CD1c-positive myeloid dendritic cell (primary cell): Measurements from ENCODE around the gene LGALS1.
"Not testable (repeated sequence)": the region's sequence is repeated elsewhere in the genome, so short reads cannot be mapped to it uniquely, and the experiment has no call there.

Experiments
- DNase-seq: peaks from one replicate; pipeline ENCODE4 v3.0.0-alpha.2; 2016; ENCODE audit errors: extremely low spot score

The LGALS1 gene

GRCh38 chr22:37686002-37686982 lies 10.9 kb downstream of the LGALS1 start, which contains the start of gene NOL12:
NOL12 (plus strand) TSS chr22:37686343; CDS start chr22:37686393, 50 bp downstream.
- DNase-seq = peak; percentile 91

- DNase-seq = no peak
Observed at GRCh38 chr22:37690407-37690806, 15.0 kb downstream of the LGALS1 start.

DNA sequence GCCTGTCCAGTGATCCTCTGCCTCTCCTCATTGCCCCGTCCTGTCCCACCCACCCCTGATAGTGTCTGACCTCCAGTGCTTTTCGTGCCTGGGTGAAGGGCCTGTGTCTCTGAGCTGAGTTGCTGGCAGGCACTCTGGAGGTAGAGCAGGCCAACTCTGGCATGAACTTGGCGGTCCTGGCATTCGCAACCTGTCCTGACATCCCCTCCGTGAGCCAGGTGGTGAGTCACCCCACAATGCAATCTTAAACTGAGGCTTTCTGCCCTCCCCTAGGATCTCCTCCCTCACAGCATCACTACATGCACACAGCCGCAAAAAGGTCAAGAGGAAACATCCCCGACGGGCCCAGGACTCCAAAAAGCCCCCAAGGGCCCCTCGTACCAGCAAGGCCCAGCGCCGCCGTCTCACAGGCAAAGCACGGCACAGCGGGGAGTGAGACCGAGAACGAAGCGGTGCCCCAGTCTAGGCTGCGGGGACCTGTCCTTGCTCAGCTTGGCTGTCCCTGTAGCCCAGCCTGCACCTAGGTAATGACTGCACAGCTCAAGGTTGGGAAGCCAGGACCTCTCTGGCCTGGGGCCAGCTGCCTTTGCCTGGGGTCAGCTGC lies 15.6 kb downstream of the LGALS1 start:
- DNase-seq = no peak

DNA sequence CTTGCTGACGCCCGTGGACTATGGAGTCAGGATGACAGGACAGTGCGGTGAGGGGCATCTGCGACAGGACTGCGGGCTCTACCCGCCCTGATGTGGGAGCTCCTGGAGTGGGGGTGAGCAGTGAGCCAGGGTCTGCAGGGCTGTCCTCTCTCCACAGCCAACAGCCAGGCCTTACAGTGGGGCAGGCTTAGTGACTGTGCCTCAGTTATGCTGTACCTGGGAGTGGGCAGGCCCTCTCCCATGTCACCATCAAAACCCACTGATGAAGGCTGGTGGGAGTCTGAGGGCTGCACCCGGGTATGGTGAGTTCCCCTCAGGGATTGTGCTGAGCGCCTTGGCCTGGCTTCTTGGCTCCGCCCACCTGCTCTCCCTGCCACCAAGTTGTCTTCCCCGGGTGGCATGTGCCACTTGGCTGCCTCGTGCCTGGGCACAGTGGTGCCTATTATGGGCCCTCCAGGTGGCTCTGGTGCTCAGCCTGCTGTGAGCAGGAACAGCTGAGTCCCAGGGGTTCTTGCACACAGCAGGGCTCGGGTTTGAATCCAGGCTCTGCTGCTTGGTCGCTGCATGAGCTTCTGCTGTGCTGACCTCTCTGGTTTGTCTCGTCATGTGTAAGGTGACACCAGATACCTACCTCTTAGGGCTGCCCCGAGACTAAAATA lies 17.3 kb downstream of the LGALS1 start:
- no peak for DNase-seq

- not testable (repeated sequence) for DNase-seq
Observed at GRCh38 chr22:37694131-37694530, 18.7 kb downstream of the LGALS1 start.

DNA sequence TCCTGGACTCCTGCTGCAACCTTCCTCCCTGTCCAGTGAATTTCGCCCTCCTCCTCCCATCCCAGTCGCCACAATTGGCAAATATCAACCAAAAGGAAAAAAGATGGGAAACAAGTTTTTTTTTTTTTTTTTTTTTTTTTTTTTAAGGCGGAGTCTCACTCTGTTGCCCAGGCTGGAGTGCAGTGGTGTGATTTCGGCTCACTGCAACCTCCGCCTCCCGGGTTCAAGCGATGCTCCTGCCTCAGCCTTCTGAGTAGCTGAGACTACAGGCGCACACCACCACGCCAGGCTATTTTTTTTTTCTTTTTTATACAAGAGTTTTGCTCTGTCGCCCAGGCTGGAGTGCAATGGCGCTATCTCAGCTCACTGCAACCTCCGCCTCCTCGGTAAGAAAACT lies 20.8 kb downstream of the LGALS1 start:
- not testable (repeated sequence) for DNase-seq

GRCh38 chr22:37696657-37697537 lies 21.5 kb downstream of the LGALS1 start, which contains the start of gene TRIOBP:
TRIOBP (plus strand) TSS chr22:37697048; CDS start chr22:37701366, 4,318 bp downstream.
- DNase-seq = peak; percentile 94

DNA sequence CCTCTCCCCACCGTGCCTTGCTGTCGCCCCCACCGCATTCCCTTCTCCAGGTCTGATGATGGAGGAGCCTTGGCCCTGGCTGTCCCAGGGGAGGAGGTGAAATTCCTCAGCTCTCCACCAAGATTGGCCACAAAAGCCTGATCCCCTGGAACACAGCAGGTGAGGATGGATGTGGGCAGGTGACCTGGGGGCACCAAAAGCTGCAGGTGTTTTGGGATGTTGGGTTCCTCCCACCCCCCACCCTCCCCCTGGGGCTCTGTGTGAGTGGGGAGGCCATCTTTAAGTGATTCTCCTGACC lies 22.1 kb downstream of the LGALS1 start:
- no peak for DNase-seq

DNA sequence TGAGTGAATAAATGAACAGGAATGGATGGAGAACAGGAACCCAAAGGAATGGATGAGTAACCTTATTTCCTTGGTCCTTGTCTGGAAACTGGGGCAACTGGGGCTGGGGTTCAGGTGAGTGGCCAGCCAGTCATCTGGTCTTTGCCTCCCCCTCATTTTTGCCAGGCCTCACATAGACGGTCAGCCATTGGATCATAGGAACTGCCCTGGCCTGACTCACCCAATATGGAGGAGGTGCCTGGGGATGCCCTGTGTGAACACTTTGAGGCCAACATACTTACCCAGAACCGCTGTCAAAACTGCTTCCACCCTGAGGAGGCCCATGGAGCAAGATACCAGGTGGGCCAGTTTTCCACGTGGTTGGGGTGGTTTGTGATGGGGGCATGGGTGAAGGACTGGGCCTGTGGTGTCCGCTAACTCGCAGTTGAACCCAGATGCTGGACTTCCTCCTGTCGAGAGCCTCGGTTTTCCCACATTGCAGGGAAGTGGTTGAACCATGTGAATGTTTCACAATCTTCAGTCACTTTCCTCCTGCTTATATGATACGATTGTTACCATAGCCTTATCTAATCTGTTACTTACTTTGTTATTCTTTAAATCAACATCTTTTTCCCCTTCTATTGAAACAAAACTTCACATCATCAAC lies 25.8 kb downstream of the LGALS1 start:
- peak; percentile 62 for DNase-seq

DNA sequence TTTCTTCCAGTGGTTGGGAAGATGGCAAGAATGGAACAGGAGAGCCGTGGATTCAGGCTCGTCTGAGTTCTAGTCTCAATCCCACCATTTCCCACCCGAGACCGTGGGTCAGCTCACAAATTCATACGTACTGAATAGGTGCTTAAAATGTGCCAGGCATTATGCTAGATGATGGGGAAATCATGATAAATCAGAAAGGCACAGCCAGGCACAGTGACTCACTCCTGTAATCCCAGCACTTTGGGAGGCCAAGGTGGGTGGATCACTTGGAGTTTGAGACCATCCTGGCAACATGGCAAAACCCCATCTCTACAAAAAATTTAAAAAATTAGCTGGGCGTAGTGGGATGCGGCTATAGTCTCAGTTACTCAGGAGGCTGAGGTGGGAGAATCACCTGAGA lies 28.5 kb downstream of the LGALS1 start:
- DNase-seq = no peak

DNA sequence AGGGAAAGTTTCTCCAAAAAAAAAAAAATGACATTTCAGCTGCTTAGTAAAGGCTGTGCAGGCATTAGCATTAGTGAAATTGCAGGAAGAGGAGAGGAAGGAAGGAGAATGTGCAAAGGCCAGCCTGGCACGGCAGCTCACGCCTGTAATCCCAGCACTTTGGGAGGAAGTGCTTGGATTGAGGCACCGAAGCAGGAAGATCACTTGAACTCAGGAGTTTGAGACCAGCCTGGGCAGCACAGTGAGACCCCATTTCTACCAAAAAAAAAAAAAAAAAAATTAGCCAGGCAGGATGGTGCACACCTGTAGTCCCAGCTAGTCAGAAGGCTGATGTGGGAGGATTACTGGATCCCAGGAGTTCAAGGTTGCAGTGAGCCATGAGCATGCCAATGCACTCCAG lies 29.2 kb downstream of the LGALS1 start:
- DNase-seq = no peak

DNA sequence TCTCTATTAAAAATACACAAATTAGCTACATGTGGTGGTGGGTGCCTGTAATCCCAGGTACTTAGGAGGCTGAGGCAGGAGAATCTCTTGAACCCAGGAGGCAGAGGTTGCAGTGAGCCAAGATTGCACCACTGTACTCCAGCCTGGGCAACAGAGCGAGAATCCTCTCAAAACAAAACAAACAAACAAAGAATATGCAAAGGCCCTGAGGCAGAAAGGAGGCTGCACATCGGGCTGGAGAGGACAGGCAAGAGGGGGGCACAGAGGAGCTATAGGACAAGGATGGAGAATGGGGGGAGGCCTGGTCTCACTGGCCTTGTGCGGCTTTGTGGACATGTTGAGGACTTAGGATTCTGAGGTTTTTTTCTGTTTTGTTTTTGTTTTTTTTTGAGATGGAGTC lies 29.8 kb downstream of the LGALS1 start:
- DNase-seq = no peak

DNA sequence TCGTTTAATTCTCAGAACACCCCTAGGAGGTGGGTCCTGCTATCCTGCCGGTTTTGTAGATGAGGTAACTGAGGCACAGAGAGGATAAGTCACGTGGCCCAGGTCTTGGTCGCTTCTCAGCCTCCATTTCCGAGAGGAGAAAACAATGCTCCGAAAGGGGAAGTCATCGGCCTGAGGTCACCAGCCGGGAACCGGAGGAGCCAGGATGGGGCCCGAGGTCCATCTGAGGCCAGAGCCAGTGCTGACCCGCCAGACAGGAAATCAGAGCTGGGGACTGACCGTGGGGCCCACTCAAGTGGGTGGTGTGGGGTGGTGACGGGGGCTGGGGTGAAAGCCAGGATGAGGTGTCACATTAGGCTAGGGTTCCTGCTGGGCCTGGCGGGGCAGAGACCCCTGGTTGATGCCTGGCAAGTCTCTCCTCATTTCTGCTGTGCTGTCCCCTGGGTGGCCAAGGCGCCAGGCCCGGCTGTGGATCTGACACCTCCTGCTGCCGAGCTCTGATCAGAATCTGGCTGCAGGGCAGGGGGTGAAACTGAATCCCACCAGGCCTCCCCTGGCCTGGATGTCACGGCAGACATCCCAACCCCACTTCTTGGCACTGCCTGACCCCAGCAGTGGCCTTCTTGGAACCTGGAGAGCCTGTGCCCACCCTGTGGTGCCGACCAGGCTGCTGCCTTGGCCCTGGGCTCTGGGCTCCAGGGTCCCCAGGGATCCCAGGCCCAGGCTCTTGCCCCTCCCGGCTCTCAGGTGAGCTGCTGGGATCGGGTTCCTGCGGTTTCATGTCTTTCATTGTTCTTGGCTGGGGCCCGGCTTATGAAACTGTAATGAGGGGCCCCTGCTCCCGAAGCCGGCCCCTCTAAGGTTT lies 33.4 kb downstream of the LGALS1 start:
- DNase-seq = peak; percentile 55

DNA sequence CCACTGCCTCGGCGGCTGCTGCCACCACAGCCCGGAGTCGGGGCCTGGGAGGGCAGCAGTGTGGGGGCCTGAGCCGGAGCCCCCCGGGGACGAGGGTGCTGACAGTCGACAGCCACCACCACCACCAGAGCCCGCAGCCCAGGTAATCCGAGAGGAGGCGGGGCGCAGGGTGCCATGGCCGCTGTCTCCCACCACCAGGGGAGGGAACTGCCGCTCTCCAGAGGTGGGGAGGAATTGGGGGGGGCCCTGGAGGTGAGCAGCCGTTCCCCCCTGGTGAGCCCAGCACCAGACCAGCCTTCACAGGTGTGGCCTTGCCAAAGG lies 34.0 kb downstream of the LGALS1 start:
- no peak for DNase-seq

DNA sequence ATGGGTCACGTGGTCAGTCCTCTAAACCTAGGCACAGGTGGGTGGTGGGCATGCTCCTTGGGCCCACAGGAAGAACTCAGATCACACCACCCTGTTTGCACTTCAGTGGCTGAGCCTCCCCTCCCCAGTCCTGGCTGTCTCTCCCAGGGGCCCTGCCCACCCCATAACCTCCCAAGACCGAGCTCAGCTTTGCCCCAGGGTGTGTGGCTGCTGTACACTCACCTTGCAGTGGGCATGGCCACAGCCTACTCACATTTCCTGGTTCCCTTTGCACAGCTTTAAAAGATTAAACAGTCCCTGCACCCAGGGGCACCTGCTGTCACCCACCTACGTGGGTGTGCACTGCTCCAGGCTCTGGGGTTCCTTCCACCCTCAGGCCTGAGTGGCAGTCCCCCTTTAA lies 35.2 kb downstream of the LGALS1 start:
- no peak for DNase-seq

- no peak for DNase-seq
Observed at GRCh38 chr22:37711490-37711889, 36.1 kb downstream of the LGALS1 start.

DNA sequence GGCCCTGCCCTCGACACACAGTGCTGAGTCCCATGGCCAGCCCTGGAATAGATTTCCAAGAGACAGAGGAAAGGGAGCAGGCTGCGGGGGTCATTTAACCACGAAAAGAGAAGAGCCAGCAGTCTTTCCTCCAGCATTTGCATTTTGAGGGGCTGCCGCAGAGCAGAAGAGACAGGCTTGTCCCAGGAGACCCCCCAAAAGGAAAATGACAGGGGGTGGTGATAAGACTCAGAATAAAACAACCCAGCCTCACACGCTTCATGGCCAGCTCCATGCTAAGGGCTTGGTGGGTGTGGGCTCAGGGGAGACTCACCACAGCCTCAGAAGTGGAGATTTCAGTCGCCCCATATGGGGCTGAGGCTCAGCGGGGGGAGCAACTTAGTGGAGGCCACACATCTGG lies 38.3 kb downstream of the LGALS1 start:
- DNase-seq = no peak

DNA sequence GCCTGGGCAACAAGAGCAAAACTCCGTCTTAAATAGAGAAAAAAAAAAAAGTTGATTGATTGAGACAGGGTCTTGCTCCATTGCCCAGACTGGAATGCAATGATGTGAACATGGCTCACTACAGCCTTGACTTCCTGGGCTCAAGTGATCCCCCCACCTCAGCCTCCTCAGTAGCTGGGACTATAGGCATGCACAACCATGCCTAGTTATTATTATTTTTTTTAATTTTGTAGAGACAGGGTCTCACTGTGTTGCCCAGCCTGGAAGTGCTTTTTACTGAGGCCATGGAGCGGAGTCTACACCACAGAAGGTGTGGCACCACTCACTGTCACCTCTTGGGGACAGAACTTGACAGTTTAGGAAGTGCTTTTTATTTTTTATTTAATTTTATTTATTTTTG lies 39.2 kb downstream of the LGALS1 start:
- DNase-seq = no peak

DNA sequence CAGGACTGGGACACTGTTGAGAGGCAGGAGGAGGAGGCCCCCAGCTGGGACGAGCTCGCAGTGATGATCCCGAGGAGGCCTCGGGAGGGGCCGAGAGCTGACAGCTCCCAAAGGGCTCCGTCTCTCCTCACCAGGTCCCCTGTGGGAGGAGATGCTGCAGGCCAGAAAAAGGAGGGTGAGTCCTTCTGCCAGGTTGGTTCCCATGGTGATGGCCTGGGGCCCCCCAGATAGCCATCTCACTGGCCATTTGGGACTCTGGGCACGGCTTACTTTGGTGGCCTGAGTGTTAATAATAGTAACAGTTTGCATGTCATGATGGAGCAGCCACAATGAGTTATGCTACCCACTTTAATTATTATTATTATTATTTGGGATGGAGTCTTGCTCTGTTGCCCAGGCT lies 40.3 kb downstream of the LGALS1 start:
- no peak for DNase-seq

GRCh38 chr22:37716708-37717107 lies 41.3 kb downstream of the LGALS1 start:
- no peak for DNase-seq
